Measurements from ENCODE around the gene ZBTB2. TPM values are rescaled to one million over a fixed set of nuclear protein-coding genes. Genes with fewer than 3 reads are reported as not detected.
"Not testable (repeated sequence)": the region's sequence is repeated elsewhere in the genome, so short reads cannot be mapped to it uniquely, and the experiment has no call there.

Gene ZBTB2
- total and polyA plus RNA-seq, 2 experiments from 2014 or later: 10.6 to 17.3 TPM

DNA sequence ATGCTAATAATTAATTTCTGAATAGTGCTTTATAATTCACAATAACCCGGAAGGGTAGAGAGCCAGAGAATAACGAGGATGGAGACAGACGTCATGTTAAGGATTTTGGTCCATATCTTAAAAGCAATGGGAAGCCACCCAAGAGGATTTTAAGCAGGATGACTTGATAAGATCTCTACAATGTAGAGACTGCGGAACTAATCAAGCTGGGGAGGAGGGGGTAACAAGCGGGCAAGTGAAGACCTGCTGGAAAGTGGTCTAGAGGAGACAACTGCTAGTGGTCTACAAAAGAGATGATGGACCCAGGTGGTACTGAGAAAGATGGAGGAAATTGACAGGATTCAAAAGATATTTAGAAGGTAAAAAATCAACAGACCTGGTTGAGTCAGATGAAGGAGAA lies 7.2 kb downstream of the ZBTB2 start:
- no peaks in the 10 kb centered on the region for H3K36me3 ChIP-seq (replicated peaks; ENCODE audit: insufficient read depth, low read depth)
- no peaks in the 10 kb centered on the region for H3K27me3 ChIP-seq
- no peak for DNase-seq (ENCODE audit: low spot score)
- H3K27ac ChIP-seq: no peak overlapping the region
- peaks cover 9% of the 10 kb centered on the region for H3K4me1 ChIP-seq (ENCODE audit: insufficient read depth)
- no peak overlapping the region for H3K4me3 ChIP-seq
- H3K9me2 ChIP-seq (replicated peaks; ENCODE audit: insufficient read depth): no peaks in the 10 kb centered on the region
- no peaks in the 10 kb centered on the region for H4K20me1 ChIP-seq (ENCODE audit: insufficient read depth, poor library complexity, severe bottlenecking)
- 93% methylated on average over 5 of the region's 5 CpGs for WGBS (ENCODE audit: low lambda C conversion rate, missing lambda C conversion rate)
- TF ChIP-seq EZH2 (IDR thresholded peaks at IDR 0.05; ENCODE audit: borderline replicate concordance): no peak
- TF ChIP-seq, protein P1, sequence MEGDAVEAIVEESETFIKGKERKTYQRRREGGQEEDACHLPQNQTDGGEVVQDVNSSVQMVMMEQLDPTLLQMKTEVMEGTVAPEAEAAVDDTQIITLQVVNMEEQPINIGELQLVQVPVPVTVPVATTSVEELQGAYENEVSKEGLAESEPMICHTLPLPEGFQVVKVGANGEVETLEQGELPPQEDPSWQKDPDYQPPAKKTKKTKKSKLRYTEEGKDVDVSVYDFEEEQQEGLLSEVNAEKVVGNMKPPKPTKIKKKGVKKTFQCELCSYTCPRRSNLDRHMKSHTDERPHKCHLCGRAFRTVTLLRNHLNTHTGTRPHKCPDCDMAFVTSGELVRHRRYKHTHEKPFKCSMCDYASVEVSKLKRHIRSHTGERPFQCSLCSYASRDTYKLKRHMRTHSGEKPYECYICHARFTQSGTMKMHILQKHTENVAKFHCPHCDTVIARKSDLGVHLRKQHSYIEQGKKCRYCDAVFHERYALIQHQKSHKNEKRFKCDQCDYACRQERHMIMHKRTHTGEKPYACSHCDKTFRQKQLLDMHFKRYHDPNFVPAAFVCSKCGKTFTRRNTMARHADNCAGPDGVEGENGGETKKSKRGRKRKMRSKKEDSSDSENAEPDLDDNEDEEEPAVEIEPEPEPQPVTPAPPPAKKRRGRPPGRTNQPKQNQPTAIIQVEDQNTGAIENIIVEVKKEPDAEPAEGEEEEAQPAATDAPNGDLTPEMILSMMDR (IDR thresholded peaks at IDR 0.05; ENCODE audit: poor library complexity): no peak
- TF ChIP-seq EZH2phosphoT487 (IDR thresholded peaks at IDR 0.05; ENCODE audit: low read depth, severe bottlenecking, unreplicated experiment): no peak
- H2AFZ ChIP-seq: no peak overlapping the region
- no peak overlapping the region for H3K4me2 ChIP-seq
- no peaks in the 10 kb centered on the region for H3K9me3 ChIP-seq (ENCODE audit: low read depth)
- H3K79me2 ChIP-seq: peaks cover 94% of the 10 kb centered on the region

DNA sequence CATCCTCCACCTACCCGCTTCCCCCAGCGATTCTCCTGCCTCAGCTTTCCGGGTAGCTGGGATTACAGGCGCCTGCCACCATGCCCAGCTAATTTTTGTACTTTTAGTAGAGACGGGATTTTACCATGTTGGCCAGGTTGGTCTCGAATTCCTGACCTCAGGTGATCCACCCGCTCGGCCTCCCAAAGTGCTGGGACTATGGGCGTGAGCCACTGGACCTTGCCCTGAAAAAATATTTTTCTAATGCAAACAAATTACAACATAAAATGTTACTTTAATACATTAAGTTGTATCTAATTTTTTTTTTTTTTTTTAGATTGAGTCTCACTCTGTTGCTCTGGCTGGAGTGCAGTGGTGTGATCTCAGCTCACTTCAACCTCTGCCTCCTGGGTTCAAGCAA lies 8.7 kb downstream of the ZBTB2 start:
- H3K27me3 ChIP-seq; H3K9me3 ChIP-seq (ENCODE audit: low read depth); DNase-seq (ENCODE audit: low spot score); H3K4me1 ChIP-seq (ENCODE audit: insufficient read depth); H2AFZ ChIP-seq; H3K27ac ChIP-seq; H3K4me2 ChIP-seq; H3K4me3 ChIP-seq; H4K20me1 ChIP-seq (ENCODE audit: insufficient read depth, poor library complexity, severe bottlenecking); H3K9me2 ChIP-seq (replicated peaks; ENCODE audit: insufficient read depth); H3K36me3 ChIP-seq (replicated peaks; ENCODE audit: insufficient read depth, low read depth): not testable (repeated sequence)
- peaks cover 95% of the 10 kb centered on the region for H3K79me2 ChIP-seq
- WGBS (ENCODE audit: low lambda C conversion rate, missing lambda C conversion rate): 96% methylated on average over 9 of the region's 9 CpGs

DNA sequence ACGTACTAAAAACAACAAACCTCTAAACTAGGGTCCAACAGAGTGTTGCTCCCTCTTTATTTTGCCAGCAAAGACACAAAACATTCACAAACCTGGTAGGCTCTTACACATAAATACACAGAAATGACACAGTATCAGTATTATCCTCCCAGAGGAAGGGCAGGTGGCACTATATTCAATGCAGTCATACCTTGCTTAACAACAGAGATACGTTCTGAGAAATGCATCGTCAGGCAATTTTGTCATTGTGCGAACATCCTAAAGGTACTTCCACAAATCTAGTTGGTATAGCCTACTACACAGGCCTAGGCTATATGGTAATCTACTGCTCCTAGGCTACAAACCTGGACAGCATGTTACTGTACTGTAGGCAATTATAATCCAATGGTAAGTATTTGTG lies 9.6 kb downstream of the ZBTB2 start:
- WGBS (ENCODE audit: low lambda C conversion rate, missing lambda C conversion rate): 92% methylated on average over 4 of the region's 4 CpGs
- DNase-seq (ENCODE audit: low spot score): no peak
- H2AFZ ChIP-seq: no peak overlapping the region
- H3K4me3 ChIP-seq: no peak overlapping the region
- H3K4me1 ChIP-seq (ENCODE audit: insufficient read depth): no peaks in the 10 kb centered on the region
- no peaks in the 10 kb centered on the region for H4K20me1 ChIP-seq (ENCODE audit: insufficient read depth, poor library complexity, severe bottlenecking)
- no peaks in the 10 kb centered on the region for H3K27me3 ChIP-seq
- no peaks in the 10 kb centered on the region for H3K9me3 ChIP-seq (ENCODE audit: low read depth)
- TF ChIP-seq EZH2 (IDR thresholded peaks at IDR 0.05; ENCODE audit: borderline replicate concordance) (no peak), EZH2phosphoT487 (IDR thresholded peaks at IDR 0.05; ENCODE audit: low read depth, severe bottlenecking, unreplicated experiment) (no peak)
- TF ChIP-seq, protein P1 (IDR thresholded peaks at IDR 0.05; ENCODE audit: poor library complexity): no peak
- no peak overlapping the region for H3K4me2 ChIP-seq
- no peak overlapping the region for H3K27ac ChIP-seq
- no peaks in the 10 kb centered on the region for H3K9me2 ChIP-seq (replicated peaks; ENCODE audit: insufficient read depth)
- no peaks in the 10 kb centered on the region for H3K36me3 ChIP-seq (replicated peaks; ENCODE audit: insufficient read depth, low read depth)
- H3K79me2 ChIP-seq: peaks cover 93% of the 10 kb centered on the region

DNA sequence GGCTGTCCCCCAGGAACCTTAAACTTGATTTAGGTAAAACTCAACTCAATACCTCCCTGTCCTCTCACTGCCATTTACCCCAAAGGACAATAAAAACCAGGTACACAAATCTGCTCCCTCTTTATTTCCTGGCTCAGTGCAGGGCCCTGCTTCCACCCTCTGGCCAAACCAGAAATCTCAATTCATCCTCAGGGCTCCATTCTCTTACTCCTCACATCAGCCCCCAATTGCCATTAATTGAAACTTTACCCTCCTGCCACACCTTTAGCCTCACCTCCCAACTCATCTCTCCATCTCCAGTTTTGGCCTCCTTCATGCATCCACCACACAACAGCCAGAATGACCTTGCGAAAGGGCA lies 10.5 kb downstream of the ZBTB2 start:
- no peak overlapping the region for H3K4me2 ChIP-seq
- no peak overlapping the region for H3K27ac ChIP-seq
- H3K79me2 ChIP-seq: peaks cover 93% of the 10 kb centered on the region
- H3K36me3 ChIP-seq (replicated peaks; ENCODE audit: insufficient read depth, low read depth): no peaks in the 10 kb centered on the region
- H3K4me1 ChIP-seq (ENCODE audit: insufficient read depth): no peaks in the 10 kb centered on the region
- no peaks in the 10 kb centered on the region for H4K20me1 ChIP-seq (ENCODE audit: insufficient read depth, poor library complexity, severe bottlenecking)
- no peak overlapping the region for H3K4me3 ChIP-seq
- TF ChIP-seq EZH2 (IDR thresholded peaks at IDR 0.05; ENCODE audit: borderline replicate concordance) (no peak), EZH2phosphoT487 (IDR thresholded peaks at IDR 0.05; ENCODE audit: low read depth, severe bottlenecking, unreplicated experiment) (no peak)
- TF ChIP-seq, protein P1 (IDR thresholded peaks at IDR 0.05; ENCODE audit: poor library complexity): no peak
- no peaks in the 10 kb centered on the region for H3K27me3 ChIP-seq
- no peak overlapping the region for H2AFZ ChIP-seq
- DNase-seq (ENCODE audit: low spot score): no peak
- H3K9me3 ChIP-seq (ENCODE audit: low read depth): no peaks in the 10 kb centered on the region
- no peaks in the 10 kb centered on the region for H3K9me2 ChIP-seq (replicated peaks; ENCODE audit: insufficient read depth)
- 100% methylated on average over 1 of the region's 1 CpG for WGBS (ENCODE audit: low lambda C conversion rate, missing lambda C conversion rate)

Measured in hepatocyte (in vitro differentiated cells).